Esophagus squamous epithelium (tissue), 5 donors: ENCODE results near the gene NT5DC2. TPM values are rescaled to one million over a fixed set of nuclear protein-coding genes. Genes with fewer than 3 reads are reported as not detected.

Experiments used
- DNase-seq: peaks from one replicate; lab custom pipeline; 2025; lab: John Stamatoyannopoulos, UW
- H3K27ac ChIP-seq, 4 donors: fragments of 200-600 bp; sonication (generic); one replicate each; pipeline ENCODE4 v1.5.1; 2016 to 2019; ENCODE audit warnings: mild to moderate bottlenecking in 1 of 4
- H3K27me3 ChIP-seq, 4 donors: fragments of 200-600 bp; sonication (generic); 1 replicate in 3 of 4; 2 replicates in 1 of 4; pipeline versions ENCODE4 v1.5.1 to v1.6.0; 2017 to 2021; ENCODE audit warnings: antibody characterized with exemption in 1 of 4
- H3K36me3 ChIP-seq, 3 donors: fragments of 200-600 bp; sonication (generic); one replicate each; pipeline ENCODE4 v1.5.1; 2016 to 2019
- H3K4me1 ChIP-seq, 3 donors: fragments of 200-600 bp; sonication (generic); one replicate each; pipeline ENCODE4 v1.5.1; 2017 to 2019
- H3K4me3 ChIP-seq, 4 donors: fragments of 200-600 bp; sonication (generic); 1 replicate in 3 of 4; 2 replicates in 1 of 4; pipeline ENCODE4 v1.5.1; 2016 to 2019; ENCODE audit warnings: mild to moderate bottlenecking in 2 of 4, moderate library complexity in 1 of 4
- H3K9me3 ChIP-seq, 3 donors: fragments of 200-600 bp; sonication (generic); one replicate each; pipeline ENCODE4 v1.5.1; 2016 to 2019
- CTCF ChIP-seq, 6 experiments: fragments of 450-650 bp in 4 of 6; fragments of 200-600 bp in 2 of 6; sonication (generic) in 2 of 6; IDR thresholded peaks; one replicate each; pipeline ENCODE4 v1.5.1; 2016 to 2019; ENCODE audit warnings: antibody characterized with exemption in 6 of 6, mild to moderate bottlenecking in 4 of 6, moderate library complexity in 4 of 6
- POLR2A ChIP-seq, 4 donors: fragments of 450-650 bp; IDR thresholded peaks; one replicate each; pipeline ENCODE4 v1.6.1; 2017; ENCODE audit warnings: antibody characterized with exemption in 4 of 4, mild to moderate bottlenecking in 4 of 4, moderate library complexity in 3 of 4
- WGBS, 2 donors: methylation state at CpG; one replicate each; pipeline ENCODE4 v1.1.5; 2018; 5-methylcytosine and 5-hydroxymethylcytosine counted together
- intact Hi-C: fragments of 100-400 bp; cut with DNase I; formaldehyde crosslinking; loops from one replicate; pipeline ENCODE4 v1.15.0; 2022
- total RNA-seq, 4 donors: library from RNA; depleted of rRNA; stranded (reverse); fragments of >200 nt; gene quantifications; one replicate each; pipeline ENCODE4 v1.1.0, GENCODE V29; 2016
- donor health status: DM: yes; HTN: yes; CAD: no.

NT5DC2 gene
- total RNA-seq, 4 donors from 2014 or later = 58.9 to 79.5 (median 70.2) TPM

GRCh38 chr3:52493232-52494017 lies 40.2 kb downstream of the NT5DC2 start:
- intact Hi-C loops = no loop called here
- Histone ChIP-seq H3K27ac (peak overlapping the region in 1 of 4 donors; percentile 4), H3K27me3 (no peaks in the 10 kb centered on the region), H3K4me1 (peaks cover 10 to 96% (median 46%) of the 10 kb centered on the region in 3 donors), H3K36me3 (peaks cover 36 to 53% (median 47%) of the 10 kb centered on the region in 3 donors), H3K4me3 (no peak overlapping the region), H3K9me3 (no peaks in the 10 kb centered on the region)
- TF ChIP-seq CTCF (IDR thresholded peaks at IDR 0.05) (no peak), POLR2A (IDR thresholded peaks at IDR 0.05) (no peak)
- WGBS, 2 donors = 77% methylated on average over 3 of the region's 7 CpGs; no CpG with 5 or more reads in 1 of the 2 donors
- no peak for DNase-seq

GRCh38 chr3:52492059-52492458 lies 41.6 kb downstream of the NT5DC2 start:
- Histone ChIP-seq H3K4me3 (no peak overlapping the region), H3K27me3 (no peaks in the 10 kb centered on the region), H3K36me3 (peaks cover 44 to 67% (median 61%) of the 10 kb centered on the region in 3 donors), H3K9me3 (no peaks in the 10 kb centered on the region), H3K4me1 (peaks cover 10 to 84% (median 46%) of the 10 kb centered on the region in 3 donors), H3K27ac (peak overlapping the region in 2 of 4 donors; percentile 72 to 81)
- TF ChIP-seq POLR2A (IDR thresholded peaks at IDR 0.05) (no peak), CTCF (IDR thresholded peaks at IDR 0.05) (no peak)
- 93% methylated on average over 3 of the region's 21 CpGs; no CpG with 5 or more reads in 1 of the 2 donors for WGBS, 2 donors
- intact Hi-C loops = no loop called here
- no peak for DNase-seq

- no peaks in the 10 kb centered on the region for H3K27me3 ChIP-seq
- peak overlapping the region; percentile 47 to 81 (median 66) for H3K27ac ChIP-seq
- H3K4me3 ChIP-seq = no peak overlapping the region
- TF ChIP-seq CTCF (IDR thresholded peaks at IDR 0.05) = no peak
- TF ChIP-seq POLR2A (IDR thresholded peaks at IDR 0.05) = no peak
- intact Hi-C loops = no loop called here
- DNase-seq = no peak
- no peaks in the 10 kb centered on the region for H3K9me3 ChIP-seq
- 74 to 96% methylated on average over 5 to 12 of the region's 23 CpGs for WGBS, 2 donors
- peaks cover 10 to 74% (median 44%) of the 10 kb centered on the region in 3 donors for H3K4me1 ChIP-seq
- peaks cover 51 to 77% (median 66%) of the 10 kb centered on the region in 3 donors for H3K36me3 ChIP-seq
These were observed 42.6 kb downstream of the NT5DC2 start for GRCh38 chr3:52490939-52491526.

- Histone ChIP-seq H3K36me3 (peaks cover 51 to 85% (median 66%) of the 10 kb centered on the region in 3 donors), H3K4me1 (peaks cover 10 to 74% (median 40%) of the 10 kb centered on the region in 3 donors)
- DNase-seq = no peak
These were observed 43.4 kb downstream of the NT5DC2 start for GRCh38 chr3:52490035-52490938.

More at GRCh38 chr3:52490035-52490938, 43.4 kb downstream of the NT5DC2 start:
- Histone ChIP-seq H3K27ac (peak overlapping the region in 3 of 4 donors; percentile 11 to 81 (median 72)), H3K9me3 (no peaks in the 10 kb centered on the region), H3K4me3 (no peak overlapping the region), H3K27me3 (no peaks in the 10 kb centered on the region)
- 88 to 90% methylated on average over 9 to 13 of the region's 22 CpGs for WGBS, 2 donors
- TF ChIP-seq CTCF (IDR thresholded peaks at IDR 0.05) (no peak), POLR2A (IDR thresholded peaks at IDR 0.05) (no peak)
- intact Hi-C loops = no loop called here
